ENCODE measurements around the gene DENND1B. TPM values are rescaled to one million over a fixed set of nuclear protein-coding genes. Genes with fewer than 3 reads are reported as not detected.

Gene DENND1B
- total RNA-seq, 1 experiment from 2014 or later, result 6.3 TPM

GRCh38 chr1:197686702-197687355 lies 88.5 kb downstream of the DENND1B start:
- peak overlapping the region in 1 of 3 experiments; percentile 1; a peak in 1 of 7 replicates for H3K27ac Mint-ChIP-seq
- no peak overlapping the region for H4K8ac ChIP-seq (replicated peaks; ENCODE audit: insufficient read length, low read depth, low read length)

More at GRCh38 chr1:197686702-197687355, 88.5 kb downstream of the DENND1B start:
- H3K79me1 ChIP-seq (ENCODE audit: insufficient read depth, low read depth, low read length, poor library complexity, severe bottlenecking), result no peaks in the 10 kb centered on the region
- H2AFZ ChIP-seq (ENCODE audit: low read length), result no peak overlapping the region
- no peak overlapping the region for H4K91ac ChIP-seq (ENCODE audit: insufficient read length, low read depth, low read length)
- no peak for TF ChIP-seq CTCF (conservative IDR thresholded peaks at IDR 0.05)
- H2BK12ac ChIP-seq (ENCODE audit: insufficient read length, low read depth, low read length), result no peak overlapping the region
- no peak overlapping the region for H3T11ph ChIP-seq (ENCODE audit: low read length)
- H3K9me3 Mint-ChIP-seq, result peaks cover 11 to 13% of the 10 kb centered on the region in 2 experiments
- DNase-seq, result no peak
- no peak overlapping the region for H3K4ac ChIP-seq (ENCODE audit: low read depth, low read length)
- H3K36me3 Mint-ChIP-seq (ENCODE audit: insufficient read depth in 1 of 3, low read depth in 3 of 3), result peaks cover 10 to 15% (median 11%) of the 10 kb centered on the region in 3 experiments
- no peaks in the 10 kb centered on the region for H3K27me3 ChIP-seq (ENCODE audit: insufficient read depth, low read length)
- no peak overlapping the region for H2AK5ac ChIP-seq (ENCODE audit: insufficient read length, low read length)
- H4K20me1 ChIP-seq (ENCODE audit: control insufficient read depth, insufficient read depth, insufficient read length), result no peaks in the 10 kb centered on the region
- H3K4me3 Mint-ChIP-seq, result no peak overlapping the region
- H3K9me3 ChIP-seq (ENCODE audit: control insufficient read depth, low read depth, low read length), result no peaks in the 10 kb centered on the region
- no peaks in the 10 kb centered on the region for H3K4me1 ChIP-seq (ENCODE audit: insufficient read depth, low read length)
- no peak overlapping the region for H2BK20ac ChIP-seq (ENCODE audit: low read depth, low read length, poor library complexity, severe bottlenecking)
- H3K14ac ChIP-seq (ENCODE audit: insufficient read depth, low read length), result no peak overlapping the region
- H3K18ac ChIP-seq (ENCODE audit: insufficient read length, low read depth, low read length), result no peak overlapping the region
- H3K23me2 ChIP-seq (ENCODE audit: insufficient read length, low read depth, low read length, poor library complexity, severe bottlenecking), result no peaks in the 10 kb centered on the region
- no CpG with 5 or more reads among the region's 6 CpGs for WGBS (ENCODE audit: extremely low coverage, insufficient read length, low lambda C conversion rate)
- no peak overlapping the region for H3K23ac ChIP-seq (ENCODE audit: insufficient read length, low read depth, low read length)
- H3K27me3 Mint-ChIP-seq (ENCODE audit: low read depth), result no peaks in the 10 kb centered on the region
- no peak overlapping the region for H3K4me2 ChIP-seq (ENCODE audit: insufficient read depth, insufficient read length, low read length)
- peaks cover 16% of the 10 kb centered on the region in 2 experiments for H3K4me1 Mint-ChIP-seq
- no peaks in the 10 kb centered on the region for H3K79me2 ChIP-seq (ENCODE audit: insufficient read depth, low read length)
- H2BK15ac ChIP-seq (ENCODE audit: low read depth, low read length), result no peak overlapping the region
- H3K27ac ChIP-seq (ENCODE audit: insufficient read length, low read depth, low read length), result no peak overlapping the region
- no peak overlapping the region for H3K9ac ChIP-seq (ENCODE audit: extremely low read depth, insufficient read length, low read length)
- H3K56ac ChIP-seq (ENCODE audit: insufficient read length, low read depth, low read length), result no peak overlapping the region
- H2BK120ac ChIP-seq (ENCODE audit: low read depth, low read length, poor library complexity, severe bottlenecking), result no peak overlapping the region
- H4K5ac ChIP-seq (ENCODE audit: insufficient read length, low read depth, low read length), result no peak overlapping the region
- H2BK5ac ChIP-seq (ENCODE audit: insufficient read length, low read length), result no peak overlapping the region
